HFF-Myc (cell line): ENCODE measurements around the gene TMEM258.

Source experiments
- DNase-seq: peaks from one replicate; pipeline ENCODE4 v3.0.0-alpha.2; 2011; ENCODE audit warnings: low read depth; ENCODE audit errors: extremely low read depth
- H3K4me3 ChIP-seq: replicated peaks from 2 replicates; pipeline ENCODE4 v1.5.1; 2011; ENCODE audit warnings: low read depth, mild to moderate bottlenecking, control low read depth, low read length
- TF ChIP-seq, protein P1 (sequence below): IDR thresholded peaks from 2 replicates; pipeline ENCODE4 v1.5.1; 2012; ENCODE audit warnings: mild to moderate bottlenecking, low read depth, low read length, control low read depth; ENCODE audit errors: missing control alignments

Gene TMEM258

GRCh38 chr11:61771195-61771894, 21.1 kb downstream of the TMEM258 start:
- DNase-seq: no peak
- TF ChIP-seq, protein P1, sequence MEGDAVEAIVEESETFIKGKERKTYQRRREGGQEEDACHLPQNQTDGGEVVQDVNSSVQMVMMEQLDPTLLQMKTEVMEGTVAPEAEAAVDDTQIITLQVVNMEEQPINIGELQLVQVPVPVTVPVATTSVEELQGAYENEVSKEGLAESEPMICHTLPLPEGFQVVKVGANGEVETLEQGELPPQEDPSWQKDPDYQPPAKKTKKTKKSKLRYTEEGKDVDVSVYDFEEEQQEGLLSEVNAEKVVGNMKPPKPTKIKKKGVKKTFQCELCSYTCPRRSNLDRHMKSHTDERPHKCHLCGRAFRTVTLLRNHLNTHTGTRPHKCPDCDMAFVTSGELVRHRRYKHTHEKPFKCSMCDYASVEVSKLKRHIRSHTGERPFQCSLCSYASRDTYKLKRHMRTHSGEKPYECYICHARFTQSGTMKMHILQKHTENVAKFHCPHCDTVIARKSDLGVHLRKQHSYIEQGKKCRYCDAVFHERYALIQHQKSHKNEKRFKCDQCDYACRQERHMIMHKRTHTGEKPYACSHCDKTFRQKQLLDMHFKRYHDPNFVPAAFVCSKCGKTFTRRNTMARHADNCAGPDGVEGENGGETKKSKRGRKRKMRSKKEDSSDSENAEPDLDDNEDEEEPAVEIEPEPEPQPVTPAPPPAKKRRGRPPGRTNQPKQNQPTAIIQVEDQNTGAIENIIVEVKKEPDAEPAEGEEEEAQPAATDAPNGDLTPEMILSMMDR: no peak
- H3K4me3 ChIP-seq: no peak overlapping the region

GRCh38 chr11:61769946-61770683, 22.3 kb downstream of the TMEM258 start:
- no peak for DNase-seq
- TF ChIP-seq, protein P1: no peak
- no peak overlapping the region for H3K4me3 ChIP-seq

GRCh38 chr11:61769169-61769920, 23.1 kb downstream of the TMEM258 start:
- no peak overlapping the region for H3K4me3 ChIP-seq
- TF ChIP-seq, protein P1: peak; percentile 12
- DNase-seq: no peak

- DNase-seq: no peak
- no peak overlapping the region for H3K4me3 ChIP-seq
- TF ChIP-seq, protein P1: no peak
Observed at GRCh38 chr11:61768376-61769076, 23.9 kb downstream of the TMEM258 start.

GRCh38 chr11:61766353-61766841, 26.0 kb downstream of the TMEM258 start:
- TF ChIP-seq, protein P1: no peak
- H3K4me3 ChIP-seq: no peak overlapping the region
- DNase-seq: no peak

GRCh38 chr11:61765550-61766253, 26.7 kb downstream of the TMEM258 start:
- TF ChIP-seq, protein P1: no peak
- H3K4me3 ChIP-seq: no peak overlapping the region
- DNase-seq: no peak
